Testis (tissue), 2 donors: ENCODE results near the gene KHK.

Source experiments
- POLR2A ChIP-seq: fragments of 450-650 bp; IDR thresholded peaks from one replicate; pipeline ENCODE4 v1.6.1; 2017; ENCODE audit warnings: antibody characterized with exemption, mild to moderate bottlenecking, moderate library complexity
- TF ChIP-seq, protein P1 (sequence below), 3 experiments: fragments of 450-650 bp in 2 of 3; fragments of 200-600 bp in 1 of 3; sonication (generic) in 1 of 3; IDR thresholded peaks; one replicate each; pipeline ENCODE4 v1.5.1; 2016 to 2019; ENCODE audit warnings: antibody characterized with exemption in 3 of 3, mild to moderate bottlenecking in 2 of 3, moderate library complexity in 1 of 3

DNA sequence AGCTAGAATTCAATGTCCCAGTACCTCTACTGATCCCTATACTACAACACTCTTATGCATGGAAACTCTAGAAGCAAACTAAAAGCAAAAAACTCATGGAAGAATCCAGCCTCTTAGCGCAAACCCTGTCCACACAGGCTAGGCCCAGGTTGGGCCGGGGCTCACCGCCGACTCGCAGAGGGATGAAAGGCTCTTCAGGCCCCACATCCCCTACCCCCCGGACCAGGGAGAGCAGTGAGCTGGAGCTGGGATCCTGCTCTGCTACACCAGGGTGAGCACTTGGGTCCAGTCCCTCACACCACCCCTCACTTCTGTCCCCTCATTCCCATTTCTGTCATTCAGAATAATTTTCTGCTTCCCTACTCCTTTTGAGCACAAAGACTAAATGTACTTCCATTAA is 17.1 kb upstream of the KHK start:
- TF ChIP-seq, protein P1, sequence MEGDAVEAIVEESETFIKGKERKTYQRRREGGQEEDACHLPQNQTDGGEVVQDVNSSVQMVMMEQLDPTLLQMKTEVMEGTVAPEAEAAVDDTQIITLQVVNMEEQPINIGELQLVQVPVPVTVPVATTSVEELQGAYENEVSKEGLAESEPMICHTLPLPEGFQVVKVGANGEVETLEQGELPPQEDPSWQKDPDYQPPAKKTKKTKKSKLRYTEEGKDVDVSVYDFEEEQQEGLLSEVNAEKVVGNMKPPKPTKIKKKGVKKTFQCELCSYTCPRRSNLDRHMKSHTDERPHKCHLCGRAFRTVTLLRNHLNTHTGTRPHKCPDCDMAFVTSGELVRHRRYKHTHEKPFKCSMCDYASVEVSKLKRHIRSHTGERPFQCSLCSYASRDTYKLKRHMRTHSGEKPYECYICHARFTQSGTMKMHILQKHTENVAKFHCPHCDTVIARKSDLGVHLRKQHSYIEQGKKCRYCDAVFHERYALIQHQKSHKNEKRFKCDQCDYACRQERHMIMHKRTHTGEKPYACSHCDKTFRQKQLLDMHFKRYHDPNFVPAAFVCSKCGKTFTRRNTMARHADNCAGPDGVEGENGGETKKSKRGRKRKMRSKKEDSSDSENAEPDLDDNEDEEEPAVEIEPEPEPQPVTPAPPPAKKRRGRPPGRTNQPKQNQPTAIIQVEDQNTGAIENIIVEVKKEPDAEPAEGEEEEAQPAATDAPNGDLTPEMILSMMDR (IDR thresholded peaks at IDR 0.05) = no peak
- no peak for TF ChIP-seq POLR2A
